ENCODE results near the gene ZNF382.

GRCh38 chr19:36573895-36574720 is 31.0 kb upstream of the ZNF382 start:
- no peak for TF ChIP-seq EZH2 (IDR thresholded peaks at IDR 0.05; ENCODE audit: borderline replicate concordance, low read depth, low read length, severe bottlenecking)
- TF ChIP-seq CTCF (IDR thresholded peaks at IDR 0.05; ENCODE audit: borderline replicate concordance, extremely low read depth, low read length, poor library complexity, severe bottlenecking) = no peak
